ENCODE data around the gene SLC25A26. TPM values are rescaled to one million over a fixed set of nuclear protein-coding genes. Genes with fewer than 3 reads are reported as not detected.
A peak's percentile ranks its signal among the peaks of the same experiment; 100 is the strongest.
"Not testable (repeated sequence)": the region's sequence is repeated elsewhere in the genome, so short reads cannot be mapped to it uniquely, and the experiment has no call there.

Gene SLC25A26
- total RNA-seq, 2 donors from 2014 or later: 8.6 to 9.2 TPM

DNA sequence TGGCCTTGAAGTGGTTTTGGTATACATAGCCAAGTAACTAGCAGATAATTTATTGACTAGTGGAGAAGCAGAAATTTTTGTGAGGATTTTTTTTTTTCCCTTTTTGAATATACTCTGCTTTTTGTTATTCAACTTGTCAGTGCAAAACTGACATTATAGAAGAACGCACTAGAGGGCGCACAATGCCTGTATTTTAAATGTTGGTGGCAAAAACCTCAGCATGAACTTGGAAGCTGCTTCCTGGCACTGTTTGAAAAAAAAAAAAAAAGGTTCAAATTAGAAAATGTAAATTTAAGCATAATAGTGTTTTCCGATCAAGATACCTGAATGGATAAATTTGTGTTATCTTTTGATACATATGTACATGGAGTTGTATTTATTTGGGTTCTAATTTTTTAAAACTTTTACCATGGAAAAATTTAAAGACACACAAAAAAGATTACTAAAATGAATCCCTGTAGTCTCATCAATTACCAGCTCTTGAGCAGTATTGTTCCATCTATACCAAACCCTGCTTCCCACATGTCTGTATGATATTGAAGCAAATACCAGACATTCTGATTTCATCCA lies 56.0 kb downstream of the SLC25A26 start:
- H3K27ac ChIP-seq: no peak overlapping the region
- H3K27me3 ChIP-seq: no peaks in the 10 kb centered on the region
- no peaks in the 10 kb centered on the region for H3K9me3 ChIP-seq
- intact Hi-C loops (cut with DNase I): no loop called here
- TF ChIP-seq, protein P1, sequence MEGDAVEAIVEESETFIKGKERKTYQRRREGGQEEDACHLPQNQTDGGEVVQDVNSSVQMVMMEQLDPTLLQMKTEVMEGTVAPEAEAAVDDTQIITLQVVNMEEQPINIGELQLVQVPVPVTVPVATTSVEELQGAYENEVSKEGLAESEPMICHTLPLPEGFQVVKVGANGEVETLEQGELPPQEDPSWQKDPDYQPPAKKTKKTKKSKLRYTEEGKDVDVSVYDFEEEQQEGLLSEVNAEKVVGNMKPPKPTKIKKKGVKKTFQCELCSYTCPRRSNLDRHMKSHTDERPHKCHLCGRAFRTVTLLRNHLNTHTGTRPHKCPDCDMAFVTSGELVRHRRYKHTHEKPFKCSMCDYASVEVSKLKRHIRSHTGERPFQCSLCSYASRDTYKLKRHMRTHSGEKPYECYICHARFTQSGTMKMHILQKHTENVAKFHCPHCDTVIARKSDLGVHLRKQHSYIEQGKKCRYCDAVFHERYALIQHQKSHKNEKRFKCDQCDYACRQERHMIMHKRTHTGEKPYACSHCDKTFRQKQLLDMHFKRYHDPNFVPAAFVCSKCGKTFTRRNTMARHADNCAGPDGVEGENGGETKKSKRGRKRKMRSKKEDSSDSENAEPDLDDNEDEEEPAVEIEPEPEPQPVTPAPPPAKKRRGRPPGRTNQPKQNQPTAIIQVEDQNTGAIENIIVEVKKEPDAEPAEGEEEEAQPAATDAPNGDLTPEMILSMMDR (IDR thresholded peaks at IDR 0.05): peak in 6 of 7 experiments; percentile 53 to 90 (median 76)
- no peak for TF ChIP-seq POLR2A (IDR thresholded peaks at IDR 0.05)
- peaks cover 6% of the 10 kb centered on the region for H3K4me1 ChIP-seq
- WGBS, 2 donors: 4 to 6% methylated on average over 3 of the region's 3 CpGs
- ATAC-seq (peak; percentile 71), DNase-seq (peak; percentile 75 to 83 (median 78))
- H3K4me3 ChIP-seq: no peak overlapping the region
- H3K36me3 ChIP-seq (replicated peaks in 1 of 2; ENCODE audit: insufficient read depth in 1 of 2, low read depth in 2 of 2): no peaks in the 10 kb centered on the region

DNA sequence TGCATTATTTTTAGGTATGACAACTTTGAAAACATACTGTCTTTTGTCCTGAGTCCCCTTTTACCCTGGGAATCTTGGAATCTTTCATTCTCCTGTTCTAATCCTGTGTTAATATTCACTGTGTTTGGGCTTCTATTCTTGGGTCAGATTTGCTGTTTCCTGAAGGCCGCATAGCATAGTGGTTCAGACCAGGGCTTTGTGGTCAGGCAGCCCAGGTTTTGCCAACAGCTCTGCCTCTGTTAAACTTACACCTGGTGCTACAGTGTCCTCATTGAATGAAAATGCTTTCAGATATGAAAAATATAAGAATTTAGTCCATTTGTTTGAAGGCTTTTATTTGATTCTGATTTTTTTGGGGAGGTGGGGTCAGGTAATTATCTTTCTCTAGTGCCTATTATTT lies 58.4 kb downstream of the SLC25A26 start:
- Histone ChIP-seq H3K9me3 (no peaks in the 10 kb centered on the region), H3K27ac (no peak overlapping the region), H3K4me3 (no peak overlapping the region), H3K4me1 (peaks cover 6% of the 10 kb centered on the region), H3K27me3 (no peaks in the 10 kb centered on the region), H3K36me3 (replicated peaks in 1 of 2; ENCODE audit: insufficient read depth in 1 of 2, low read depth in 2 of 2) (no peaks in the 10 kb centered on the region)
- intact Hi-C loops (cut with DNase I): no loop called here
- ATAC-seq (no peak), DNase-seq (no peak)
- 53% methylated on average over 1 of the region's 1 CpG for WGBS, 2 donors
- no peak for TF ChIP-seq POLR2A (IDR thresholded peaks at IDR 0.05)
- TF ChIP-seq, protein P1 (IDR thresholded peaks at IDR 0.05): no peak

DNA sequence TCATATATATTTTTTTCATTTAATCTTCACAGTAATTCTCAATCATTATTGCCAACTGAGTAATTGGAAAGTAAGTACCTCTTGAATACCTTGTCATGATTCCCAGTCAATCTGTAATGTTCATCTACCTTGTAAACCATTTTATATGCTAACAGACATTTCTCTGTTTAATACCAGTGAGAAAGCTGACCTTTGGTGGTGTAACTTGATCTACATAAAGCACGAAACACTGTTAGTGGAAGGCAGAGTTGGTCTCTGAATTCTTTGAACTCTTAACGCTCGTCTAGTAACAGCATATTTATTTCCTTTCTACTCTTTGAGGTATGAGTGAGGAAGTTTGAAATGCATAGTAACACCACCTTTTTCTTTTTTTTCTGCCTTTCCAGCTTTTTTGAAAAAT lies 59.5 kb downstream of the SLC25A26 start:
- H3K27me3 ChIP-seq: no peaks in the 10 kb centered on the region
- no peaks in the 10 kb centered on the region for H3K36me3 ChIP-seq (replicated peaks in 1 of 2; ENCODE audit: insufficient read depth in 1 of 2, low read depth in 2 of 2)
- H3K4me3 ChIP-seq: no peak overlapping the region
- intact Hi-C loops (cut with DNase I): loop anchor here (10.0 kb wide), 1 partner anchor 94 kb away; no protein-coding TSS in a partner anchor
- H3K27ac ChIP-seq: no peak overlapping the region
- DNase-seq (no peak), ATAC-seq (no peak)
- TF ChIP-seq POLR2A (IDR thresholded peaks at IDR 0.05): no peak
- TF ChIP-seq, protein P1 (IDR thresholded peaks at IDR 0.05): no peak
- no peaks in the 10 kb centered on the region for H3K9me3 ChIP-seq
- 67 to 84% methylated on average over 3 of the region's 3 CpGs for WGBS, 2 donors
- peaks cover 6% of the 10 kb centered on the region for H3K4me1 ChIP-seq

DNA sequence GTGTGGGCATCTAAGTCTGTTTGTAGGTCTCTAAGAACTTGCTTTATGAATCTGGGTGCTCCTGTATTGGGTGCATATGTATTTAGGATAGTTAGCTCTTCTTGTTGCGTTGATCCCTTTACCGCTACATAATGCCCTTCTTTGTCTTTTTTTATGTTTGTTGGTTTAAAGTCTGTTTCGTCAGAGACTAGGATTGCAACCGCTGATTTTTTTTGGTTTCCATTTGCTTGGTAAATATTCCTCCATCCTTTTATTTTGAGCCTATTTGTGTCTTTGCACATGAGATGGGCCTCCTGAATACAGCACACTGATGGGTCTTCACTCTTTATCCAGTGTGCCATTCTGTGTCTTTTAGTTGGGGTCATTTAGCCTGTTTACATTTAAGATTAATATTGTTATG lies 71.1 kb downstream of the SLC25A26 start:
- intact Hi-C loops (cut with DNase I): not testable (repeated sequence)

DNA sequence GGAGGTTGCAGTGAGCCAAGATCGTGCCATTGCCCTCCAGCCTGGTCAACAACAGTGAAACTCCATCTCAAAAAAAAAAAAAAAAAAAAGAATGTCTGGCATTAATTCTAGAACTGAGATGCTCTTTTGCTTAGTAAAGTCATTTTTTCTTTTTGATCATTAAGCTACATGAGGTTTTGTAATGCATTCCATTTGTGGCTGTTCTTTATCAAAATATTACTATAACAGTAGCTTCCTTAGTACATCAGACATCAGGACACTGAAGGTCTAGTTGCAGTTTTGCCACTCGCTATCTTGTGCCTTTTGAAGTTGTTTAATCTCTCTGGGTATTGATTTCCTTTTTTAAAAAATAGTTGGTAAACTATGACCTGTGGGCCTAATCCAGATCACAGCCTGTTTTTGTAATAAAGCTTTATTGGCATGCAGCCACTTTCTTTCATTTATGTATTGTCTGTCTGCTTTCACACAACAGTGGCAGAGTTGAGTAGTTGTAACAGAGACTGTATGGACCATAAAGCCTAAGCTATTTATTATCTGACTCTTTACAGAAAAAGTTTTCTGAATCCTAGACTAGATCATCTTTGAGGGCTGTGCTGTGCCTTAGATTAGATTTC lies 76.6 kb downstream of the SLC25A26 start:
- intact Hi-C loops (cut with DNase I): no loop called here
- Histone ChIP-seq H3K4me3 (no peak overlapping the region), H3K9me3 (no peaks in the 10 kb centered on the region), H3K27me3 (no peaks in the 10 kb centered on the region), H3K36me3 (replicated peaks in 1 of 2; ENCODE audit: insufficient read depth in 1 of 2, low read depth in 2 of 2) (no peaks in the 10 kb centered on the region), H3K4me1 (peaks cover 45% of the 10 kb centered on the region), H3K27ac (peak overlapping the region in 3 of 4 donors; percentile 20 to 85 (median 80))
- no peak for DNase-seq
- TF ChIP-seq POLR2A (IDR thresholded peaks at IDR 0.05): no peak
- TF ChIP-seq, protein P1 (IDR thresholded peaks at IDR 0.05): no peak
- peak; percentile 20 for ATAC-seq
- WGBS, 2 donors: 35 to 51% methylated on average over 2 of the region's 2 CpGs

More for the DNA sequence above, 71.1 kb downstream of the SLC25A26 start:
- WGBS, 2 donors: 60 to 71% methylated on average over 4 of the region's 4 CpGs
- not testable (repeated sequence) for DNase-seq; H3K27ac ChIP-seq; H3K36me3 ChIP-seq (replicated peaks in 1 of 2; ENCODE audit: insufficient read depth in 1 of 2, low read depth in 2 of 2); H3K9me3 ChIP-seq; H3K4me3 ChIP-seq; ATAC-seq; H3K4me1 ChIP-seq; H3K27me3 ChIP-seq

All from body of pancreas (tissue), 4 donors.